Right cardiac atrium (tissue), 5 donors: ENCODE results near the gene RFX8. TPM values are rescaled to one million over a fixed set of nuclear protein-coding genes. Genes with fewer than 3 reads are reported as not detected.

Experiments used
- ATAC-seq, 2 donors: fragments of 200-7000 bp; cut with Tn5 transposase; one replicate each; pipeline versions ENCODE4 v1.8.0 to v1.9.1; 2020; ENCODE audit warnings: moderate library complexity in 2 of 2, mild to moderate bottlenecking in 1 of 2
- DNase-seq, 3 donors: peaks; one replicate each; pipeline ENCODE4 v3.0.0-alpha.2; 2020
- H3K27ac ChIP-seq: one replicate; pipeline ENCODE4 v1.5.1; 2013; ENCODE audit warnings: mild to moderate bottlenecking, low read length, control low read depth, moderate library complexity
- H3K27me3 ChIP-seq: one replicate; pipeline ENCODE4 v1.6.1; 2013; ENCODE audit not compliant: control insufficient read depth, insufficient read depth
- H3K4me1 ChIP-seq: one replicate; pipeline ENCODE4 v1.6.1; 2013; ENCODE audit warnings: low read length; ENCODE audit not compliant: control insufficient read depth, insufficient read depth
- H3K4me3 ChIP-seq: one replicate; pipeline ENCODE4 v1.5.1; 2013; ENCODE audit warnings: low read length, control low read depth
- H3K9me3 ChIP-seq: one replicate; pipeline ENCODE4 v1.6.1; 2013; ENCODE audit warnings: low read length; ENCODE audit not compliant: control insufficient read depth
- WGBS: extraction: QIAGEN DNeasy Blood & Tissue Kit; methylation state at CpG from one replicate; pipeline ENCODE4 v1.1.7; 2013; 5-methylcytosine and 5-hydroxymethylcytosine counted together
- intact Hi-C, 4 donors: fragments of 100-400 bp; cut with DNase I; formaldehyde crosslinking; loops; one replicate each; pipeline versions ENCODE4 v1.11.0 to v1.14.0; 2022 to 2023
- polyA plus RNA-seq: library from polyadenylated mRNA; stranded (reverse); fragments of 200-250 nt; gene quantifications from one replicate; pipeline ENCODE4 v1.2.3, GENCODE V29; 2013
- total RNA-seq, 4 donors: library from RNA; stranded (reverse); fragmentation: NEBNext Ultra II Directional; extraction: Animal tissue kit (Norgen Biotek cat#: 25700); gene quantifications; one replicate each; pipeline ENCODE4 v1.2.1, GENCODE V29; 2021
- donor health status: healthy with polysubstance abuse.
- donor health status: DM: no; HTN: yes; CAD: no.
- donor health status: DM: no; HTN: no; CAD: no.
- donor health status: DM: no; HTN: yes; CAD: no; lungs with severe emphysema.
- donor health status: DM: yes; HTN: yes; CAD: no.

The RFX8 gene
- total and polyA plus RNA-seq, 5 donors, result 0.45 to 1.1 (median 0.53) TPM

GRCh38 chr2:101428422-101429176, 46.3 kb downstream of the RFX8 start:
- WGBS, result 56% methylated on average over 10 of the region's 10 CpGs
- no peak overlapping the region for H3K4me3 ChIP-seq
- intact Hi-C loops, result no loop called here
- no peaks in the 10 kb centered on the region for H3K4me1 ChIP-seq
- H3K9me3 ChIP-seq, result no peaks in the 10 kb centered on the region
- H3K27me3 ChIP-seq, result no peaks in the 10 kb centered on the region
- DNase-seq (no peak), ATAC-seq (peak in 1 of 2 donors; percentile 25)
- H3K27ac ChIP-seq, result no peak overlapping the region

GRCh38 chr2:101427743-101428142, 47.2 kb downstream of the RFX8 start:
- DNase-seq (no peak), ATAC-seq (no peak)
- Histone ChIP-seq H3K4me3 (no peak overlapping the region), H3K9me3 (no peaks in the 10 kb centered on the region), H3K27me3 (no peaks in the 10 kb centered on the region), H3K4me1 (no peaks in the 10 kb centered on the region), H3K27ac (no peak overlapping the region)
- intact Hi-C loops, result no loop called here
- WGBS, result 84% methylated on average over 13 of the region's 13 CpGs

GRCh38 chr2:101427240-101427639, 47.7 kb downstream of the RFX8 start:
- Histone ChIP-seq H3K4me1 (no peaks in the 10 kb centered on the region), H3K27me3 (no peaks in the 10 kb centered on the region), H3K27ac (no peak overlapping the region), H3K4me3 (no peak overlapping the region), H3K9me3 (no peaks in the 10 kb centered on the region)
- DNase-seq (peak in 1 of 3 donors; percentile 67), ATAC-seq (peak; percentile 45 to 78)
- 68% methylated on average over 7 of the region's 7 CpGs for WGBS
- intact Hi-C loops, result no loop called here

GRCh38 chr2:101426822-101427221, 48.1 kb downstream of the RFX8 start:
- DNase-seq (no peak), ATAC-seq (no peak)
- Histone ChIP-seq H3K27ac (no peak overlapping the region), H3K4me3 (no peak overlapping the region), H3K27me3 (no peaks in the 10 kb centered on the region), H3K9me3 (no peaks in the 10 kb centered on the region), H3K4me1 (no peaks in the 10 kb centered on the region)
- intact Hi-C loops, result no loop called here
- 89% methylated on average over 7 of the region's 7 CpGs for WGBS

- ATAC-seq, result no peak
- WGBS, result 82% methylated on average over 4 of the region's 4 CpGs
- no peak for DNase-seq
- Histone ChIP-seq H3K4me1 (no peaks in the 10 kb centered on the region), H3K9me3 (no peaks in the 10 kb centered on the region), H3K27me3 (no peaks in the 10 kb centered on the region), H3K27ac (no peak overlapping the region), H3K4me3 (no peak overlapping the region)
- intact Hi-C loops, result no loop called here
Observed at GRCh38 chr2:101420623-101421022, 54.3 kb downstream of the RFX8 start.

- WGBS, result 88% methylated on average over 10 of the region's 10 CpGs
- H3K27me3 ChIP-seq, result no peaks in the 10 kb centered on the region
- no peak overlapping the region for H3K27ac ChIP-seq
- no peaks in the 10 kb centered on the region for H3K4me1 ChIP-seq
- peak; percentile 70 to 83 for ATAC-seq
- peak in 2 of 3 donors; percentile 35 to 58 for DNase-seq
- no peaks in the 10 kb centered on the region for H3K9me3 ChIP-seq
- no peak overlapping the region for H3K4me3 ChIP-seq
- intact Hi-C loops, result loop anchor here in 3 of 4 donors (2.0 to 10.0 kb wide), 3 partner anchors 412 to 418 kb away; no protein-coding TSS in a partner anchor
Observed at GRCh38 chr2:101419096-101419663, 55.7 kb downstream of the RFX8 start.

GRCh38 chr2:101418460-101419095, 56.3 kb downstream of the RFX8 start:
- H3K27ac ChIP-seq, result no peak overlapping the region
- no peaks in the 10 kb centered on the region for H3K4me1 ChIP-seq
- 56% methylated on average over 12 of the region's 12 CpGs for WGBS
- DNase-seq (no peak), ATAC-seq (no peak)
- H3K9me3 ChIP-seq, result no peaks in the 10 kb centered on the region
- intact Hi-C loops, result loop anchor here in 3 of 4 donors (2.0 to 10.0 kb wide), 3 partner anchors 412 to 419 kb away; no protein-coding TSS in a partner anchor
- no peak overlapping the region for H3K4me3 ChIP-seq
- H3K27me3 ChIP-seq, result no peaks in the 10 kb centered on the region

GRCh38 chr2:101416609-101417008, 58.3 kb downstream of the RFX8 start:
- ATAC-seq (no peak), DNase-seq (no peak)
- Histone ChIP-seq H3K27ac (no peak overlapping the region), H3K4me3 (no peak overlapping the region), H3K27me3 (no peaks in the 10 kb centered on the region), H3K4me1 (no peaks in the 10 kb centered on the region), H3K9me3 (no peaks in the 10 kb centered on the region)
- intact Hi-C loops, result loop anchor here in 2 of 4 donors (5.0 to 10.0 kb wide), 2 partner anchors 418 to 421 kb away; no protein-coding TSS in a partner anchor
- 86% methylated on average over 5 of the region's 5 CpGs for WGBS

- H3K27ac ChIP-seq, result no peak overlapping the region
- DNase-seq (no peak), ATAC-seq (no peak)
- no peaks in the 10 kb centered on the region for H3K4me1 ChIP-seq
- intact Hi-C loops, result loop anchor here in 2 of 4 donors (5.0 to 10.0 kb wide), 2 partner anchors 419 to 421 kb away; no protein-coding TSS in a partner anchor
- 99% methylated on average over 3 of the region's 3 CpGs for WGBS
- H3K27me3 ChIP-seq, result no peaks in the 10 kb centered on the region
- no peak overlapping the region for H3K4me3 ChIP-seq
- H3K9me3 ChIP-seq, result no peaks in the 10 kb centered on the region
Observed at GRCh38 chr2:101415884-101416283, 59.0 kb downstream of the RFX8 start.

GRCh38 chr2:101415220-101415619, 59.7 kb downstream of the RFX8 start:
- no peaks in the 10 kb centered on the region for H3K27me3 ChIP-seq
- WGBS, result 98% methylated on average over 2 of the region's 2 CpGs
- DNase-seq (no peak), ATAC-seq (no peak)
- H3K27ac ChIP-seq, result no peak overlapping the region
- no peaks in the 10 kb centered on the region for H3K9me3 ChIP-seq
- intact Hi-C loops, result loop anchor here in 2 of 4 donors (5.0 to 10.0 kb wide), 2 partner anchors 420 to 422 kb away; no protein-coding TSS in a partner anchor
- H3K4me1 ChIP-seq, result no peaks in the 10 kb centered on the region
- H3K4me3 ChIP-seq, result no peak overlapping the region
